Adrenal gland (tissue), 12 donors: ENCODE data around the gene VWF. TPM values are rescaled to one million over a fixed set of nuclear protein-coding genes. Genes with fewer than 3 reads are reported as not detected.

Experiments used
- DNase-seq, 7 donors: peaks; one replicate each; pipeline ENCODE4 v3.0.0-alpha.2; 2019 to 2020
- H3K27ac ChIP-seq, 5 donors: fragments of 200-600 bp; sonication (generic) in 4 of 5; 1 replicate in 3 of 5; 2 replicates in 2 of 5; pipeline versions ENCODE4 v1.5.1 to v1.8.0; 2016 to 2020; ENCODE audit warnings: mild to moderate bottlenecking in 1 of 5
- H3K27me3 ChIP-seq: fragments of 200-600 bp; 2 replicates; pipeline ENCODE4 v1.8.0; 2021
- H3K36me3 ChIP-seq, 2 donors: fragments of 200-600 bp; replicated peaks in 1 of 2; 1 replicate in 1 of 2; 2 replicates in 1 of 2; pipeline versions ENCODE4 v1.5.1 to v1.8.0; 2018 to 2022
- H3K4me1 ChIP-seq, 2 donors: fragments of 200-600 bp; replicated peaks in 1 of 2; 1 replicate in 1 of 2; 2 replicates in 1 of 2; pipeline versions ENCODE4 v1.5.1 to v1.8.0; 2018 to 2021
- H3K4me3 ChIP-seq, 4 donors: fragments of 200-600 bp; sonication (generic) in 3 of 4; one replicate each; pipeline ENCODE4 v1.5.1; 2016 to 2018
- H3K9me3 ChIP-seq, 3 donors: fragments of 200-600 bp; sonication (generic) in 1 of 3; replicated peaks in 1 of 3; 1 replicate in 2 of 3; 2 replicates in 1 of 3; pipeline versions ENCODE4 v1.5.1 to v1.8.0; 2016 to 2021
- POLR2A ChIP-seq, 2 donors: fragments of 450-650 bp; IDR thresholded peaks; one replicate each; pipeline ENCODE4 v1.6.1; 2017; ENCODE audit warnings: antibody characterized with exemption in 2 of 2, mild to moderate bottlenecking in 2 of 2, moderate library complexity in 1 of 2
- whole genome bisulfite sequencing, 4 donors: extraction: QIAGEN DNeasy Blood & Tissue Kit in 2 of 4; methylation state at CpG; one replicate each; pipeline versions ENCODE4 v1.1.5 to v1.1.7; 2013 to 2017; 5-methylcytosine and 5-hydroxymethylcytosine counted together
- intact Hi-C, 2 donors: fragments of 100-400 bp; cut with DNase I; formaldehyde crosslinking; loops; one replicate each; pipeline versions ENCODE4 v1.14.1 to v1.15.0; 2022 to 2023
- polyA plus RNA-seq, 3 donors: library from polyadenylated mRNA; stranded (reverse); fragments of 200-250 nt in 2 of 3; fragments of 350-450 nt in 1 of 3; fragmentation: Illumina TruSeq in 1 of 3; extraction: RNeasy Lipid Tissue Mini Kit (QIAGEN cat#74804) in 1 of 3; gene quantifications; one replicate each; pipeline ENCODE4 v1.2.3, GENCODE V29; 2013 to 2014
- total RNA-seq, 9 donors: library from RNA; depleted of rRNA in 4 of 9; stranded (reverse); fragments of >200 nt in 4 of 9; fragments of 120-200 nt in 1 of 9; fragmentation: NEBNext Ultra II Directional in 1 of 9; extraction: Animal tissue kit (Norgen Biotek cat#: 25700) in 1 of 9; gene quantifications; one replicate each; pipeline versions ENCODE4 v1.1.0 to v1.2.4, GENCODE V29; 2013 to 2023
- TF ChIP-seq, protein P1 (sequence below), 6 experiments: fragments of 450-650 bp in 4 of 6; fragments of 200-600 bp in 2 of 6; sonication (generic) in 1 of 6; IDR thresholded peaks; 1 replicate in 5 of 6; 2 replicates in 1 of 6; pipeline versions ENCODE4 v1.5.1 to v1.8.0; 2016 to 2021; ENCODE audit warnings: antibody characterized with exemption in 6 of 6, mild to moderate bottlenecking in 2 of 6, moderate library complexity in 1 of 6
- donor health status: healthy with polysubstance abuse.
- donor health status: Bipolar disorder and iron deficiency.
- donor health status: DM: yes; HTN: yes; CAD: no.
- donor health status: DM: no; HTN: no; CAD: no.
- donor health status: DM: no; HTN: no; CAD: no.
- donor health status: DM: yes; HTN: yes; CAD: no.

VWF gene
- total and polyA plus RNA-seq, 12 donors = 2.0 to 60.1 (median 36.2) TPM

DNA sequence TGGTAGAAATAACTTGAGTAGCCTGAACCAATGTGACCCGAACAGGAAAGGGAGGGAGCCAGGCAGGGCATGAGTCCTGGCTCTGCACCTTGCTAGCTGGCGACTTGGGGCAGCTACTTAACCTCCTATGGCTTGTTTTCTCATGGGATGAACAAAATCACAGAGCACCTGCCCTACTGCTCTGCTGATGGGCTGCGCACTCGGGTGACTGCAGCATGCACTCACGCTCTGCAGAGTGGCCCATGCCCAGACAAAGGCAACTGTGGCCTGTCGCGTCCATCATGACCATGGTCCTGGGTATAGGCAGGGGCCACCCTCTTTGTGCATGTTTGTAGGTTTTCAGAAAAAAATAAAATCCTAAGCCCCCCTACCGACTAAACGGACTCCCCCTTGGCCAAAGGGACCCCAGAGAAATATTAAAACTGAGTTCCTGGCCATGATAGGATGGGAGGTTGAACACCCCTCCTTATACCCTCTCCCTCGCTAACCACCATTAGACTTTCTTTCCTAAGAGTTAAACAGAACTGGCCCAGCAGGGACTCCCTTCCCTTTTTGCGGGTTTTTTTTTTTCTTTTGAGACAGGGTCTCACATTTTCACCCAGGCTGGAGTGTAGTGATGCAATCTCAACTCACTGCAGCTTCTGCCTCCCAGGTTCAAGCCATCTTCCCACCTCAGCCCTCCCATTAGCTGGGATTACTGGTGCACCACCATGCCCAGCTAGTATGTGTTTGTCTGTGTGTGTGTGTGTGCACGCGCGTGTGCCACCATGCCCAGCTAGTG, 32.5 kb downstream of the VWF start:
- Histone ChIP-seq H3K27me3 (no peaks in the 10 kb centered on the region), H3K4me1 (peaks cover 5 to 19% of the 10 kb centered on the region in 2 donors), H3K9me3 (no peaks in the 10 kb centered on the region), H3K27ac (no peak overlapping the region), H3K4me3 (no peak overlapping the region), H3K36me3 (no peaks in the 10 kb centered on the region)
- peak in 1 of 7 donors; percentile 33 for DNase-seq
- WGBS, 4 donors = 88 to 93% (median 90%) methylated on average over 14 of the region's 14 CpGs
- intact Hi-C loops = no loop called here
- TF ChIP-seq, protein P1, sequence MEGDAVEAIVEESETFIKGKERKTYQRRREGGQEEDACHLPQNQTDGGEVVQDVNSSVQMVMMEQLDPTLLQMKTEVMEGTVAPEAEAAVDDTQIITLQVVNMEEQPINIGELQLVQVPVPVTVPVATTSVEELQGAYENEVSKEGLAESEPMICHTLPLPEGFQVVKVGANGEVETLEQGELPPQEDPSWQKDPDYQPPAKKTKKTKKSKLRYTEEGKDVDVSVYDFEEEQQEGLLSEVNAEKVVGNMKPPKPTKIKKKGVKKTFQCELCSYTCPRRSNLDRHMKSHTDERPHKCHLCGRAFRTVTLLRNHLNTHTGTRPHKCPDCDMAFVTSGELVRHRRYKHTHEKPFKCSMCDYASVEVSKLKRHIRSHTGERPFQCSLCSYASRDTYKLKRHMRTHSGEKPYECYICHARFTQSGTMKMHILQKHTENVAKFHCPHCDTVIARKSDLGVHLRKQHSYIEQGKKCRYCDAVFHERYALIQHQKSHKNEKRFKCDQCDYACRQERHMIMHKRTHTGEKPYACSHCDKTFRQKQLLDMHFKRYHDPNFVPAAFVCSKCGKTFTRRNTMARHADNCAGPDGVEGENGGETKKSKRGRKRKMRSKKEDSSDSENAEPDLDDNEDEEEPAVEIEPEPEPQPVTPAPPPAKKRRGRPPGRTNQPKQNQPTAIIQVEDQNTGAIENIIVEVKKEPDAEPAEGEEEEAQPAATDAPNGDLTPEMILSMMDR (IDR thresholded peaks at IDR 0.05) = no peak
- no peak for TF ChIP-seq POLR2A (IDR thresholded peaks at IDR 0.05)

DNA sequence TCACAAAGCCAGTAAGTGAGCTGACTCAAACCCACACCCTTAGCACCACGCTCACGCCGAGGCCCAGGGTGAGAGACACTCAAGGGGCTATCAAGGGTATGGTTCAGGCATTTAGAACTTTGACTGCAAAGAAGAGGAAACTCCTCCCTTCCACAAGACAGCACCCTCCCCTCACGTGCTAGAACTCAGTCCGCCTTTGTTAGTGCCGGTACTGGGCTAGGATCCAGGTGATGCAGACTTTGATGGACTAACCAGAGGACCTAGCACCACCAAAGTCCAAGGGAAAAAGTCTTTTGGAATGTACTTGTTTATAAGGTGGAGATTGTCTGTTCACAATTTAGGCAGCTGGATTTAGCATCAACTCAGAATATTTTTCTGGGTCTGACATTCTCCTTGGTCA, 33.7 kb downstream of the VWF start:
- no peaks in the 10 kb centered on the region for H3K27me3 ChIP-seq
- H3K27ac ChIP-seq = peak overlapping the region in 1 of 5 donors; percentile 6
- no peak overlapping the region for H3K4me3 ChIP-seq
- DNase-seq = no peak
- TF ChIP-seq, protein P1 (IDR thresholded peaks at IDR 0.05) = no peak
- TF ChIP-seq POLR2A (IDR thresholded peaks at IDR 0.05) = no peak
- peaks cover 5 to 19% of the 10 kb centered on the region in 2 donors for H3K4me1 ChIP-seq
- H3K9me3 ChIP-seq = no peaks in the 10 kb centered on the region
- 54 to 64% (median 61%) methylated on average over 3 to 6 of the region's 6 CpGs for WGBS, 4 donors
- no peaks in the 10 kb centered on the region for H3K36me3 ChIP-seq
- intact Hi-C loops = no loop called here

- TF ChIP-seq POLR2A (IDR thresholded peaks at IDR 0.05) = no peak
- TF ChIP-seq, protein P1 (IDR thresholded peaks at IDR 0.05) = no peak
- H3K9me3 ChIP-seq = no peaks in the 10 kb centered on the region
- H3K27ac ChIP-seq = peak overlapping the region in 1 of 5 donors; percentile 6
- DNase-seq = peak in 2 of 7 donors; percentile 33 to 53
- WGBS, 4 donors = 32 to 50% (median 42%) methylated on average over 15 of the region's 15 CpGs
- peaks cover 5 to 19% of the 10 kb centered on the region in 2 donors for H3K4me1 ChIP-seq
- no peaks in the 10 kb centered on the region for H3K36me3 ChIP-seq
- intact Hi-C loops = no loop called here
- H3K27me3 ChIP-seq = no peaks in the 10 kb centered on the region
- no peak overlapping the region for H3K4me3 ChIP-seq
Measured at GRCh38 chr12:6088921-6089747, 35.3 kb downstream of the VWF start.

DNA sequence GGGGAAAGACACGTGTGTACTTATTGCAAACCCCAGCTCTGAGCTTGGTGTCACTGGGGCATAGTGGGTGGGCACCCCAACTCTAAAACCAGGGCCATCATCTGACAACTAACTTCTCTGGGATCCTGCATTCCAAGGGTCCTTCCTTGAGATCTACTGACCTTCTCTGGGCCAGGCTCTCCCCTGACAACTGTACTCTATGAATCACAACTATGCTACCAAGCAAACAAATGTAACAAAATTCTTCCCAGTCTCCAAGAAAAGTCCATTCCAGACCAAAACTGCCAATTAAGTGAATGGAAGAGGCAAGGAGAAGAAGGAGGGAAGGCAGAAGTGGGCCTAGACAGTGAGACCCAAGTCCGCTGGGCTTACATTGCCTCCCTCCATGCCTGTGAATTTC, 38.2 kb downstream of the VWF start:
- no peak for DNase-seq
- H3K9me3 ChIP-seq = no peaks in the 10 kb centered on the region
- WGBS, 4 donors = 86 to 98% (median 92%) methylated on average over 2 of the region's 2 CpGs
- no peaks in the 10 kb centered on the region for H3K36me3 ChIP-seq
- no peaks in the 10 kb centered on the region for H3K27me3 ChIP-seq
- TF ChIP-seq POLR2A (IDR thresholded peaks at IDR 0.05) = no peak
- TF ChIP-seq, protein P1 (IDR thresholded peaks at IDR 0.05) = no peak
- intact Hi-C loops = no loop called here
- peaks cover 0 to 5% of the 10 kb centered on the region in 2 donors for H3K4me1 ChIP-seq
- no peak overlapping the region for H3K4me3 ChIP-seq
- H3K27ac ChIP-seq = no peak overlapping the region
